LNCaP clone FGC (cell line): ENCODE measurements around the gene MGAT5B.

Experiments used
- DNase-seq: peaks from one replicate; pipeline ENCODE4 v3.0.0-alpha.2; 2011; ENCODE audit warnings: low read depth
- H3K4me3 ChIP-seq: 2 replicates; pipeline ENCODE4 v1.5.1; 2011; ENCODE audit warnings: mild to moderate bottlenecking, low read depth, low read length, control low read depth
- TF ChIP-seq, protein P1 (sequence below): IDR thresholded peaks from 2 replicates; pipeline ENCODE4 v1.5.1; 2012; ENCODE audit warnings: mild to moderate bottlenecking; ENCODE audit not compliant: control insufficient read depth, insufficient read depth; ENCODE audit errors: extremely low read depth

Gene MGAT5B

DNA sequence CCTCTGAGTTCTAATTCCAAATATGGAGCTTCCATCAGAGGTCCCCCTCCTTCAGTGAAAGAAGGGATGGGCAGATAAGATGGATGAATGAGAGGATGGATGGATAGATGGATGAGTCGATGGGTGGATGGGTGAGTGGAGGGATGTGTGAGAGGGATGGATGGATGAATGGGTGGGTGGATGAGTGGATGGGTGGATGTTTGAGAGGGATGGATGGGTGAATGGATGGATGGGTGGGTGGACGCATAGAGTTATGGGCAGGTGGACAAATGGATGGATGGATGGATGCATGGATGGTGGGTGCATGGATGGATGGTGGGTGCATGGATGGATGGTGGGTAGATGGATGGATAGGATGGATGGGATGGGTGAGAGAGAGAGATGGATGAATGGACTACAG is 69.0 kb downstream of the MGAT5B start:
- no peak overlapping the region for H3K4me3 ChIP-seq
- TF ChIP-seq, protein P1, sequence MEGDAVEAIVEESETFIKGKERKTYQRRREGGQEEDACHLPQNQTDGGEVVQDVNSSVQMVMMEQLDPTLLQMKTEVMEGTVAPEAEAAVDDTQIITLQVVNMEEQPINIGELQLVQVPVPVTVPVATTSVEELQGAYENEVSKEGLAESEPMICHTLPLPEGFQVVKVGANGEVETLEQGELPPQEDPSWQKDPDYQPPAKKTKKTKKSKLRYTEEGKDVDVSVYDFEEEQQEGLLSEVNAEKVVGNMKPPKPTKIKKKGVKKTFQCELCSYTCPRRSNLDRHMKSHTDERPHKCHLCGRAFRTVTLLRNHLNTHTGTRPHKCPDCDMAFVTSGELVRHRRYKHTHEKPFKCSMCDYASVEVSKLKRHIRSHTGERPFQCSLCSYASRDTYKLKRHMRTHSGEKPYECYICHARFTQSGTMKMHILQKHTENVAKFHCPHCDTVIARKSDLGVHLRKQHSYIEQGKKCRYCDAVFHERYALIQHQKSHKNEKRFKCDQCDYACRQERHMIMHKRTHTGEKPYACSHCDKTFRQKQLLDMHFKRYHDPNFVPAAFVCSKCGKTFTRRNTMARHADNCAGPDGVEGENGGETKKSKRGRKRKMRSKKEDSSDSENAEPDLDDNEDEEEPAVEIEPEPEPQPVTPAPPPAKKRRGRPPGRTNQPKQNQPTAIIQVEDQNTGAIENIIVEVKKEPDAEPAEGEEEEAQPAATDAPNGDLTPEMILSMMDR = no peak

DNA sequence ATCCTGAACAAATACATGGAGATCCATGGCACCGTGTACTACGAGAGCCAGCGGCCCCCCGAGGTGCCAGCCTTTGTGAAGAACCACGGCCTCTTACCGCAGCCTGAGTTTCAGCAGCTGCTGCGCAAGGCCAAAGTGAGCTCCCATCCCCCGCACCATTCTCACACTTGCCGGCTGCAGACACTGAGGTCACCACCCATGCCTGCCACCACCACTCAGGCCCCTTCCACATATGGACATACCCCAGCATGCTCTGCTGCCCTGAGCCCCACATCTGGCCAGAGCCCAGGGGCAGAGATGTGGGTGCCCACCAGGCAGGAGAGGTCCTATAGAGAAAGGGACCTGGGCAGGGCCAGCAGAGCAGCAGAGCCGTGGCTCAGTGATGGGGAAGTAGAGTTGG is 69.8 kb downstream of the MGAT5B start:
- TF ChIP-seq, protein P1 = no peak
- no peak for DNase-seq
- H3K4me3 ChIP-seq = no peak overlapping the region

More for the DNA sequence above, 69.0 kb downstream of the MGAT5B start:
- DNase-seq = no peak

DNA sequence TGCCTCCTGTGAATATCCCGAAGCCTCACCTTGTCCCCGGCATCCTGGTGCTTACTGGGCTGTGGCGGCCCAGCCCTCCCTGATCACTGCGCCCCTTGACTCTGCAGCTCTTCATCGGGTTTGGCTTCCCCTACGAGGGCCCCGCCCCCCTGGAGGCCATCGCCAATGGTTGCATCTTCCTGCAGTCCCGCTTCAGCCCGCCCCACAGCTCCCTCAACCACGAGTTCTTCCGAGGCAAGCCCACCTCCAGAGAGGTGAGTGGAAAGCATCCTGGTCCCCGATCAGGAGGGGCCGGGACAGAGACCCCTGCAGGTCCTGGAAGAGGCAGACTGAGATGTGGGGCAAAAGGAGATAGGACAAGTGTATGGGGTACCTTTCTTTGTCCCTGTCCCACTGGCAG is 72.1 kb downstream of the MGAT5B start:
- H3K4me3 ChIP-seq = no peak overlapping the region
- TF ChIP-seq, protein P1 = no peak
- DNase-seq = no peak

DNA sequence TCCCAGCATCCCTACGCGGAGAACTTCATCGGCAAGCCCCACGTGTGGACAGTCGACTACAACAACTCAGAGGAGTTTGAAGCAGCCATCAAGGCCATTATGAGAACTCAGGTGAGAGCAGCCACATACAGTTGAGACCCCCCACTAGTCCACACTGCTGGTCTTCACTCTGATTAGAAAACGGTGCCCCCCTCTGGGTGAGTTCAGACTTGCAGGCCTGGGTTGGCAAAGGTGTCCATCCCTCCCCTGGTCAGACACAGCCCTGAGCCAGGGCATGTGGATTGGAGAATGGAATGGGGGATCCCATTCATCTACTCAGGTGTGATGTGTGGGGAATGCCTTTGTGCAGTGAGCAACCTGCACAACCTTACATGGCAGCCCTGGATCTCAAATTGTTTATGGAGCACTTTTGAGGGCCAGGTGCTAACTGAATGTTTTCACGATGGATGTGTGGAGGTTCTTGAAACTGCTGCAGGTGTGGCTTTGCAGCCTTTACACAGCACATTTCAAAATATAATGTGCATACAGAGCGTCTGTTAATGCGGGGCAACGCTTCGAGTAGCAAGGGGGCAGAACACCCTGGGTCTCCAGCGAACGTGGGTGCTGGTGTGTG is 72.6 kb downstream of the MGAT5B start:
- H3K4me3 ChIP-seq = no peak overlapping the region
- TF ChIP-seq, protein P1 = no peak
- DNase-seq = no peak

DNA sequence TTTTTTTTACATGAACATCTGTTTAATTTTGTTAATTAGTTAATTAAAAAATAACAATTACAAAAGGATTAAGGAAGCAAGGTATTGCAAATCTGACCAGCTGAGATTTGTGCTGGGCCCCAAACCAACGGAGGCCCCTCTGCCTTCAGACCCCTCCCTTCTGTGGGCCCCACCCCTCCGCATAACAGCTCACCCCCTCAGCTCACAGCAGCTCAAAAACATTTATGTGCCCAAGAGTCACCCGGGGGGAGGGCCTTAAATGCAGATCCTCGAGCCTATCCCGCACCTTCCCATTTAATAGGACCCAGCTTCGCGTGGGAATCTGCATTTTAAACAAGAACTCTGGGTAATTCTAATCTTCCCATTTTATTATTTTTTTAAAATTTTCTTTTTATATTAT is 75.0 kb downstream of the MGAT5B start:
- TF ChIP-seq, protein P1 = no peak
- DNase-seq = no peak
- no peak overlapping the region for H3K4me3 ChIP-seq

DNA sequence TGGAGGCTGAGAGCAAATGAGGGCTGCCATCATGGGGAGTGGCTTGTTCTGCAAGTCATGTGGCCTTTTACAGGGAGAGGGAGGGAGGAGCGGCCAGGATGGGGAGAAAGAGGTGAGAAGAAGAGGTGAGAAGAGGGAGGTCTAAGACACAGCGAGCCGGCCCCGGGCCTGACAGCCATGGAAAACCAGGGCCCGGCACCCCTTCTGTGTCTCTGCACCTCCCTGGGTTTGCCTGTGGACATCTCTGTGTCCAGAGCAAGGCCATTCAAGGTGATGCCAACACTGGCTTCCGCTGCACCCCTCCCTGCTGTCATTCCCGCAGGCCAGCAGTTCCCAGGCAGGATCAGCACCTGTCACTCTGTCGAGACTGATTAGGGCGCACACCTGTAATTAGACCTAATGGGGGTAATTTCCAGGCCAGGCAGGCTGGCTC is 75.6 kb downstream of the MGAT5B start:
- no peak overlapping the region for H3K4me3 ChIP-seq
- no peak for DNase-seq
- TF ChIP-seq, protein P1 = no peak

DNA sequence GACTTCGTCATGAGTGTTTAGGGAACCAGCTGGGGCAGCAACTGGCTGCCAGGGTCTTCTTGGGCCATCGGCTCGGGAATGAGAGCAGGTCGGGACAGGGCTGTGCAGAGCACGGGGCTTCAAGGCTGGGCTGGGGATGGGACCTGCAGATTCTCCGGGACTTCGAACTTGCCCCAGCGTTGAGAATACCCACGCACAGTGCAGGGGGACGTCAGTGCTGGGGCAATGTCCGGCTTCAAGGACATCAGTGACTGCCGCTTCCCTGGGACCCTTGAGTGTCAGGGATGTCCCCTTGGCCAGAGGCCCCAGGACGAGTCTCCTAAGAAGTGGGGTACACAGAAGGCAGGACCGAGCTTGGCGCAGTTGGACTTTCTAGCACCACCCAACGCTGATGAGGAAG is 76.3 kb downstream of the MGAT5B start:
- no peak overlapping the region for H3K4me3 ChIP-seq
- DNase-seq = no peak
- TF ChIP-seq, protein P1 = no peak
